Activated naive CD4-positive, alpha-beta T cell treated with anti-CD3 and anti-CD28 coated beads, Interleukin-2, amount 10 ng/mL, durations not matched to agents 7 days and 5 days (primary cell): ENCODE measurements around the gene FAM98C.
"Not testable (repeated sequence)": the region's sequence is repeated elsewhere in the genome, so short reads cannot be mapped to it uniquely, and the experiment has no call there.

Experiments
- CTCF ChIA-PET: fragments of 350-600 bp; sonication (Branson Sonifier 250); formaldehyde crosslinking; loops from one replicate; lab custom pipeline; 2021; ENCODE audit warnings: antibody characterized with exemption; lab: Charles Lee
- DNase-seq: peaks from one replicate; pipeline ENCODE4 v3.0.0-alpha.2; 2020
- H3K27ac Mint-ChIP-seq: one replicate; pipeline ENCODE4 v1.8.0; 2021; ENCODE audit warnings: mild to moderate bottlenecking, moderate library complexity, mixed read lengths
- H3K27me3 Mint-ChIP-seq: one replicate; pipeline ENCODE4 v1.8.0; 2021; ENCODE audit warnings: mild to moderate bottlenecking, mixed read lengths
- H3K36me3 Mint-ChIP-seq: one replicate; pipeline ENCODE4 v1.8.0; 2021; ENCODE audit warnings: mixed read lengths
- H3K4me1 Mint-ChIP-seq: one replicate; pipeline ENCODE4 v1.8.0; 2021; ENCODE audit warnings: mixed read lengths
- H3K4me3 Mint-ChIP-seq: one replicate; pipeline ENCODE4 v1.8.0; 2021; ENCODE audit warnings: mild to moderate bottlenecking, moderate library complexity, mixed read lengths
- H3K9me3 Mint-ChIP-seq: one replicate; pipeline ENCODE4 v1.8.0; 2021; ENCODE audit warnings: mixed read lengths

Gene FAM98C

DNA sequence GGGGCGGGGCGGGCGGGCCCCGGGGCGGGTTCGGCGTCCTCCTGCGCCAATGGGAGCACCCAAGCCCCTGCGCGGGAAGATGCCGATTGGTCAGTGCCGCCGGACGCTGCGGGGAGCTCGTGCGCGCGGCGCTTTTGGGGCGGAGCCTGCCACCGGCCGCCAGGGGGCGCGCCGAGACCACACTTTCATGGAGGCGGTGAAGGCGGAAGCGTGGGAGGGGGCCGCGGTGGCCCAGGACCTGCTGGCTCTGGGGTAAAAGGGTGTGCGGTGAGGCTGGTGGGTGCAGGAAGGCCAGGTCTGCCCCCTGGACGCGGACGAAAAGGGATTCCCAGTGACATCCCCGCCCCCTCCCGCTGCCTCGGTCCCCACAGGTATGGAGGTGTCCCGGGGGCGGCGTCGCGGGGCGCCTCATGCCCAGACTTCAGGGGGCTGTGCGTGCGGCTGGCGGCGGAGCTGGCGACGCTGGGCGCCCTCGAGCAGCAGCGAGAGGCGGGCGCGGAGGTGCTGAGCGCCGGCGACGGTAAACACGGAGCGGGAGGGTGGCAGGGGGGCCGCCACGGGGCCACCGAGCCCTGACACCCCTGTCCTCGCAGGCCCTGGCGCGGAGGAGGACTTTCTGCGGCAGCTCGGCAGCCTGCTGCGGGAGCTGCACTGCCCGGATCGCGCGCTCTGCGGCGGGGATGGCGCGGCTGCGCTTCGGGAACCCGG is at the start of gene FAM98C:
Gene FAM98C, plus strand, starts transcription at position 127 of the 708 bp plus-strand sequence. Its CDS starts 61 bp downstream, at position 188.
- DNase-seq, result peak; percentile 97
- H3K27me3 Mint-ChIP-seq, result peaks cover 19% of the 10 kb centered on the region
- peak within 1 kb of the TSS; percentile 92 for H3K4me3 Mint-ChIP-seq
- H3K36me3 Mint-ChIP-seq, result peaks cover 15% of the 10 kb centered on the region
- H3K27ac Mint-ChIP-seq, result peak within 1 kb of the TSS; percentile 94
- H3K4me1 Mint-ChIP-seq, result peaks cover 28% of the 10 kb centered on the region
- H3K9me3 Mint-ChIP-seq, result no peaks in the 10 kb centered on the region
- CTCF ChIA-PET, result interaction anchor here (0.6 to 3.3 kb wide), 38 partner anchors 8 to 549 kb away, joined by 3 to 42 read pairs (median 4); partner anchors contain the start of genes ACTN4, EIF3K, GGN and MAP4K1

DNA sequence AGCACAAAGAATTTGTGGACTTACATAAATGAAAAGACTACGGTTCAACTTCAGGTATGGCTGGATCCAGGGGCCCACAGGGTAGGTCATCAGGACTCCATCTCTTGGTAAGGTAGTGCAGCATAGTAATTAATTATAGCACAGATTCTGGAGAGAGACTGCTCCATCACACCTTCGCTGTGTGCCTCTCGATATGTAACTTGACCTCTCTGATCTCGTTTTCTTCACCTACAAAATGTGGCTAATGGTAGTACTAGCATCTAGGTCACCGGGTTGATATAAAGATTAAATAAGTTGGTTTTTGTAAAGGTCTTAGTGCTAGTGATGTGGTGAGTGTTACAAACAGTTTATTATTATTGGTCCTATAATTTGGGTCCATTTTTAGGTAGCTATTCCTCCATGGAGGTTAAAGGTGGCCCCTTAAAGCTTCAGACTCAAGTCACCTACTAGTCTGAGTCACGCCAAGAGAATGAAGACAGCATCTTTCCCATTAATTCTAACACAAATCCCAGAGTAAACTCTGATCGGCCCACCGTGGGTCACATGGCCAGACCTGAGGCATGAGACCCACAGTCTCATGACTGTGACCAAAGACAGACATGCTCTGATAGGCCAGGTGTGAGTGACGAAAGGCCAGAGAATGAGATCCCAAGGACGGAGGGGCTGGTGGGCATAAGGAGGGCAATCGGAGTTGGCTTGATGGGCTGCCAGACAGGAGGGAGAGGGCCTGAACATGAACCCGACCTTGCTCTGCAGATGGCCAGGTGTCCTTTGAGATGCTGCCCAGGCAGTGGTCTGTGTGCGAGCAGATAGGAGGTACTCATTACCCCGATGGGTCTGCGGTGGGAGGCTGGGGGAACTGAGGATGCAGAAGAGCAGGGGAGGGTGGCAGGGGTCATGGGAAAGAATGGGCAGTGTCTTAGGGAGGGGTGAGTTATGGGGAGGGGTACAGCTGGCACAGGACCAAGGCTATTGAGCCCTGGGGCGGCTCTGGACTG is 46.9 kb upstream of the FAM98C start:
- H3K27ac Mint-ChIP-seq, result no peak overlapping the region
- H3K36me3 Mint-ChIP-seq, result no peaks in the 10 kb centered on the region
- H3K4me3 Mint-ChIP-seq, result no peak overlapping the region
- no peaks in the 10 kb centered on the region for H3K9me3 Mint-ChIP-seq
- DNase-seq, result no peak
- peaks cover 78% of the 10 kb centered on the region for H3K27me3 Mint-ChIP-seq
- CTCF ChIA-PET, result interaction anchor here (0.5 kb wide), 1 partner anchor 114 kb away, joined by 3 read pairs; no protein-coding TSS in a partner anchor
- peaks cover 5% of the 10 kb centered on the region for H3K4me1 Mint-ChIP-seq

DNA sequence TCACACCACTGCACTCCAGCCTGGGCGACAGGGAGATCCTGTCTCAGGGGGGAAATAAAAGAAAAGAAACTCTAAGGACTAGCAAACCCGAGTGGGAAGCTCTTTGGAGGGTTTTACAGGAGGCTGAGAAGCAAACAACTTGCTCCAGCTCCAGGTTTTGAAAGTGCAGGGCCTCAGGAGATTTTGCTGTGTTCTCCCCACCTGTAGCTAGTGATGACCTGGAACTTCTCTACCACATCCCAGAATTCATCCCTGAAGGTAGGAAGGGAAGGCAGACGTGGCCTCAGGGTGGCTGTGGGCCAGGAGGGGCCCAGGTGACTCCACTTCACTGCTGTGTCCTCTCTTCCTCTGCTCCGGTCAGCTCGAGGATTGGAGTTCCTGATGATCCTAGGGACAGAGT is 44.8 kb upstream of the FAM98C start:
- CTCF ChIA-PET, result interaction anchor here (0.9 kb wide), 1 partner anchor 16 kb away, joined by 3 read pairs; the partner anchor contains the start of gene PSMD8
- Mint-ChIP-seq H3K27me3 (peaks cover 81% of the 10 kb centered on the region), H3K4me3 (no peak overlapping the region), H3K36me3 (no peaks in the 10 kb centered on the region), H3K4me1 (peaks cover 21% of the 10 kb centered on the region), H3K9me3 (no peaks in the 10 kb centered on the region), H3K27ac (no peak overlapping the region)
- no peak for DNase-seq

DNA sequence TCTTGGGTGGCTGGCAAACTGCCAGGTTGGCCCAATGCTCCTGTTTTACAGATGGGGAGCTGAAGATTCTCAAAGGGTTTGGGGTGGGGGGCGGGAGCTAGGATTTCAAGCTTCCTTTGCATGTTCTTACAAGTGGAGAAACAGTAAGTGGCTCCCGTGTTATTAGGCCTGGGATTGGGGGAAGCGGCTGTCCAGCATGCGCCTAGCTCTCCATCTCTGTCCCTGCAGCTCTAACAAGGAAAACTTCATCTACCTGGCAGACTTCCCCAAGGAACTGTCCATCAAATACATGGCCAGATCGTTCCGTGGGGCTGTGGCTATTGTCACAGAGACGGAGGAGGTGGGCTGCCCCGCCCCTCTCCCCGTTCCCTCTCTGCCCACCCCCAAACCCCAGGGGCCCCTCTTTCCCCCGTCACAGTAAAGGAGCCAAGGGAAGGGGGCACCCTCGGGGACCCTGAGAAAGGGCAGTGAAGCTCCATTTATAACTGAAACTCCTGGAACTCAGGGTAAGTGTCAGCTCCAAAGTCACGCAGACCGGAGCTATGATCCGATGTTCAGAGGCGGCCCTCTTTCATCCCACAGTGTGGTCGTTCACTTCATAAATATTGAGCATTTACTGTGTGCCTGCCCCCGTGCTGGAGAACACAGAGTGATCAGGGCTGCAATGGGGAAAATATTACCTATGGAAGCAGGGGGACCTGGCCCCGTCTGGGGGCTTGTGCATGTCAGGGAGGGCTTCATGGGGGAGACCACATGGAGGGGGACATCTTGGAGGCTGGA is 43.5 kb upstream of the FAM98C start:
- Mint-ChIP-seq H3K4me3 (peak overlapping the region; percentile 36), H3K4me1 (peaks cover 25% of the 10 kb centered on the region), H3K27me3 (peaks cover 77% of the 10 kb centered on the region), H3K9me3 (no peaks in the 10 kb centered on the region), H3K36me3 (no peaks in the 10 kb centered on the region), H3K27ac (no peak overlapping the region)
- CTCF ChIA-PET, result interaction anchor here (1.1 kb wide), 1 partner anchor 15 kb away, joined by 4 read pairs; the partner anchor contains the start of gene PSMD8
- DNase-seq, result no peak

DNA sequence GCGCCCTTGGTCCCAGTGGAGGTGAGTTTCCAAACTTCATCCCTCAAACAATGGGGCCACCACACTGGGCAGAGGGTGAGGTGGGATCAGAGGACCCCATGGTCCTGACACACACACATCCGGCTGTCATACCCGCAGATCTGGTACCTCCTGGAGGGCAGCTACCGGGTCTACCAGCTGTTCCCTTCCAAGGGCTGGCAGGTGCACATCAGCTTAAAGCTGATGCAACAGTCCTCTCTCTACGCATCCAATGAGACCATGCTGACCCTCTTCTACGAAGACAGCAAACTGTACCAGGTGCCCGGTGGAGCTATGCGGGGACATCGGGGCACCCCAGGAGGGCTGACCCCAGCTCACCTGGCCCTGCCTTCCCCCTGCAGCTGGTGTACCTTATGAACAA is 42.5 kb upstream of the FAM98C start:
- Mint-ChIP-seq H3K4me1 (peaks cover 25% of the 10 kb centered on the region), H3K36me3 (no peaks in the 10 kb centered on the region), H3K27ac (no peak overlapping the region), H3K27me3 (peaks cover 79% of the 10 kb centered on the region), H3K9me3 (no peaks in the 10 kb centered on the region), H3K4me3 (peak overlapping the region; percentile 82)
- DNase-seq, result no peak
- CTCF ChIA-PET, result interaction anchor here (0.7 to 1.5 kb wide), 2 partner anchors 10 to 42 kb away, joined by 3 read pairs; partner anchors contain the start of gene FAM98C

DNA sequence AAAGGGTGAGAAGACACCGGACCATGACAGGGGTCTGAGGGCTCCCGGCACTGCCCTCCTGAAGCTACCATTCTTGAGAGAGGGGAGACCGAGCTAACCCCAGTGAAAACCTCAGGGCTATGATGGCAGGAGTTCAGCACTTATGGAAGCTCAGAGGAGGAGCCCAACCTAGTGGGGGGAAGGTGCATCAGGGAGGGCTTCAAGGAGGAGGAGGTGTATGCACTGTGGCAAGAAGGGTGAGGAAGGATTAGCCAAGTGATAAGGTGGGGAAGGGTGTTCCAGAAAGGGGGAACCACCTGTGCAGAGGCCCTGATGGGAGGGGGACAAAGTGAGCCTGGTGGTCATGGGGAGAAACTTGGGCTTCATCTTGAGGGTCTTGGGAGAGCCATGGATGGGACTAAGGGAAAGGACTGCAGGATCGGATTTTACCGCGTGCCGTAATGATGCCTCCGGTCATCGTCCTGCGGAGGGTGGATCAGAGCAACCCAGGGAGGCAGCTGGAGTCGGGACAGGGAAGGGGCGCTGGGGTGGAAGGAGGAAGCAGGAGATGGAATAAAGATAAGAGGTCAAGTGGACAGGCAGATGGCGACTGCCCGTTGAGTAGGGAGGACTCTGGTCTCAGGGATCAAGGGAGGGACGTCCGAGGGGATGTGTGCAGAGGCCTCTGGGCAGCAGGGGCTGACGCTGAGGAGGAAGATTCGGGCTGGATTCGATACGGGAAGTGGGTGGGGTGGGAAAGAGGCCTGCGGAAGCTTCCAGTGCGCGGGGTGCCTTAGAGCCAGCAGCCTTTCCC is 41.9 kb upstream of the FAM98C start:
- no peak overlapping the region for H3K27ac Mint-ChIP-seq
- no peaks in the 10 kb centered on the region for H3K9me3 Mint-ChIP-seq
- peaks cover 83% of the 10 kb centered on the region for H3K27me3 Mint-ChIP-seq
- CTCF ChIA-PET, result interaction anchor here (0.7 to 1.5 kb wide), 3 partner anchors 10 to 42 kb away, joined by 3 read pairs; partner anchors contain the start of genes FAM98C and PSMD8
- peak overlapping the region; percentile 82 for H3K4me3 Mint-ChIP-seq
- H3K4me1 Mint-ChIP-seq, result peaks cover 25% of the 10 kb centered on the region
- no peaks in the 10 kb centered on the region for H3K36me3 Mint-ChIP-seq
- no peak for DNase-seq

DNA sequence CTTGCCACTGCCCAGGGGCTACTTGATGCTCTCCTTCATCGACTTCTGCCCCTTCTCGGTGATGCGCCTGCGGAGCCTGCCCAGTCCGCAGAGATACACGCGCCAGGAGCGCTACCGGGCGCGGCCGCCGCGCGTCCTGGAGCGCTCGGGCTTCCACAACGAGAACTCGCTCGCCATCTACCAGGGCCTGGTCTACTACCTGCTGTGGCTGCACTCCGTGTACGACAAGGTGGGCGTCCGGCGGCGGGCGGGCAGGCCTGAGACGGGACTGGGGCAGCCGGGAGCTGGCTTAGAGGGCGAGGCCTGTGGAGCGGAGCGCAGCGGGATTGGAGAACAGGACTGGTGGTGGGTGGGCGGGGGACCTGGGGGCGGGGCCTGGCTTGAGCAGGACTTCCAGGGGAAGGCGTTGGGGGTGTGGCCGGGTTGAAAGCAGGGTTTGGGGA is 41.2 kb upstream of the FAM98C start:
- no peaks in the 10 kb centered on the region for H3K9me3 Mint-ChIP-seq
- H3K4me3 Mint-ChIP-seq, result peak overlapping the region; percentile 82
- CTCF ChIA-PET, result interaction anchor here (1.5 kb wide), 1 partner anchor 41 kb away, joined by 3 read pairs; the partner anchor contains the start of gene FAM98C
- peak; percentile 86 for DNase-seq
- H3K4me1 Mint-ChIP-seq, result peaks cover 25% of the 10 kb centered on the region
- H3K36me3 Mint-ChIP-seq, result no peaks in the 10 kb centered on the region
- H3K27me3 Mint-ChIP-seq, result peaks cover 83% of the 10 kb centered on the region
- H3K27ac Mint-ChIP-seq, result peak overlapping the region; percentile 69

DNA sequence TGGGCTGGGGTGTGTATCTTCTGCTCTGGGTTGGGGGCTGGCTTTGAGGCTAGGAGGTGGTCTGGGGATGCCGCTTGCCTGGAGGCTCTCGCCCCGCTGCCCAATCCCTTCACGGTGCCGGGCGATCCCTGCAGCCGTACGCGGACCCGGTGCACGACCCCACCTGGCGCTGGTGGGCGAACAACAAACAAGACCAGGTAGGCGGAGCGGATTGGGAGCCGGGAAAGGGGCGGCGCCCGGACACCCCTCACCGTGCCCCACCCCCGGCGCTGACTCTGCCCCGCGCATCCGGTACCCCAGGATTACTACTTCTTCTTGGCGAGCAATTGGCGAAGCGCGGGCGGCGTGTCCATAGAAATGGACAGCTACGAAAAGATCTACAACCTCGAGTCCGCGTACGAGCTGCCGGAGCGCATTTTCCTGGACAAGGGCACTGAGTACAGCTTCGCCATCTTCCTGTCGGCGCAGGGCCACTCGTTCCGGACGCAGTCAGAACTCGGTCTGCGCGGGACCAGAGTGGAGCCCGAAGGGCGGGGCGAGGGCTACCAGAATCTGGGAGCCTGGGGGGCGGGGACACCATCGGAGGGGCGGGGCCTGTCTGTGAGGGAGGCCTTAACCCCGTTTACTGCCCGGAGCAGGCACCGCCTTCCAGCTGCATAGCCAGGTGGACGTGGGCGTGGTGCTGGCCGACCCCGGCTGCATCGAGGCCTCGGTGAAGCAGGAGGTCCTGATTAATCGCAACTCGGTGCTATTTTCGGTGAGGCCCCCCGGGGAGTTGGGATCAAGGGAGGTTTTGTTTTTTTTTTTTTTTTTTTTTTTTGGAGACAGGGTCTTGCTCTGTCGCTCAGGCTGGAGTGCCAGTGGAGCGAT is 40.6 kb upstream of the FAM98C start:
- H3K4me3 Mint-ChIP-seq, result peak overlapping the region; percentile 82
- peaks cover 83% of the 10 kb centered on the region for H3K27me3 Mint-ChIP-seq
- H3K36me3 Mint-ChIP-seq, result no peaks in the 10 kb centered on the region
- CTCF ChIA-PET, result no interaction called here
- DNase-seq, result peak; percentile 95
- no peaks in the 10 kb centered on the region for H3K9me3 Mint-ChIP-seq
- H3K4me1 Mint-ChIP-seq, result peaks cover 25% of the 10 kb centered on the region
- peak overlapping the region; percentile 74 for H3K27ac Mint-ChIP-seq

DNA sequence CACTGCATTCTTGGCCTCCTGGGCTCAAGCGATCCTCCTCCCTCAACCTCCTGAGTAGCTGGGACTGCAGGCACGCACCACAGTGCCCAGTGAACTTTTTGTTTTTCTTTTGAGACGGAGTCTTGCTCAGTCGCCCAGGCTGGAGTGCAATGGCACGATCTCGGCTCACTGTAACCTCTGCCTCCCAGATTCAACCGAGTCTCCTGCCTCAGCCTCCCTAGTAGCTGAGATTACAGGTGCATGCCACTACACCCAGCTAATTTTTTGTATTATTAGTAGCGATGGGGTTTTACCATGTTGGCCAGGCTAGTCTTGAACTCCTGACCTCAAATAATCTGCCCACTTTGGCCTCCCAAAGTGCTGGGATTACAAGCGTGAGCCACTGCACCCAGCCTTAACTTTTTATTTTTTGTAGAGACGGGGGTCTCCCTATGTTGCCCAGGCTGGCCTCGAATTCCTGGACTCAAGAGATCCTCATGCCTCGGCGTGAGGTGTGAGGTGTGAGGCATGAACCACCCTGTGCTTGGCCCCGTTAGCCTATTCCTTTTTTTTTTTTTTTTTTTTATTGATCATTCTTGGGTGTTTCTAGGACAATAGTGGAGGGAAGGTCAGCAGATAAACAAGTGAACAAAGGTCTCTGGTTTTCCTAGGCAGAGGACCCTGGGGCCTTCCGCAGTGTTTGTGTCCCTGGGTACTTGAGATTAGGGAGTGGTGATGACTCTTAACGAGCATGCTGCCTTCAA is 39.8 kb upstream of the FAM98C start:
- H3K9me3 Mint-ChIP-seq, CTCF ChIA-PET, H3K36me3 Mint-ChIP-seq, DNase-seq, H3K27ac Mint-ChIP-seq: not testable (repeated sequence)
- peak overlapping the region; percentile 82 for H3K4me3 Mint-ChIP-seq
- peaks cover 83% of the 10 kb centered on the region for H3K27me3 Mint-ChIP-seq
- H3K4me1 Mint-ChIP-seq, result peaks cover 25% of the 10 kb centered on the region

DNA sequence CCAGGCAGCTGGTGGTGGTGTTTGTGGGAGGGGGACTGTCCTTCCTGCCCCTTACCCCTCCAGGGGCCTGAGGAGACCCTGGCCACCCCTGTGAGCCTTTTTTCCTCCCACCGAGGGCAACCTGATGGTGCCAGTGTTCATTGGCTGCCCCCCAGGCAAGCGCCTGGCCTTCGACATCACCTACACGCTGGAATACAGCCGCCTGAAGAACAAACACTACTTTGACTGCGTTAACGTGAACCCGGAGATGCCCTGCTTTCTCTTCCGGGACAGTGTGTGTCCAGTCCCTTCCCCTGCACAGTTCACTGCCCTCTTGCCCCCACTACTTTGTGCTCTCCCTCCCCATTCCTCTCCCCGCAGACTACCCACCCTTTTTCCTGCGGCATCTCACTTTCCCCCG is 35.9 kb upstream of the FAM98C start:
- H3K4me3 Mint-ChIP-seq, result no peak overlapping the region
- CTCF ChIA-PET, result no interaction called here
- no peaks in the 10 kb centered on the region for H3K36me3 Mint-ChIP-seq
- no peak overlapping the region for H3K27ac Mint-ChIP-seq
- peaks cover 12% of the 10 kb centered on the region for H3K4me1 Mint-ChIP-seq
- H3K27me3 Mint-ChIP-seq, result peaks cover 66% of the 10 kb centered on the region
- no peaks in the 10 kb centered on the region for H3K9me3 Mint-ChIP-seq
- no peak for DNase-seq

DNA sequence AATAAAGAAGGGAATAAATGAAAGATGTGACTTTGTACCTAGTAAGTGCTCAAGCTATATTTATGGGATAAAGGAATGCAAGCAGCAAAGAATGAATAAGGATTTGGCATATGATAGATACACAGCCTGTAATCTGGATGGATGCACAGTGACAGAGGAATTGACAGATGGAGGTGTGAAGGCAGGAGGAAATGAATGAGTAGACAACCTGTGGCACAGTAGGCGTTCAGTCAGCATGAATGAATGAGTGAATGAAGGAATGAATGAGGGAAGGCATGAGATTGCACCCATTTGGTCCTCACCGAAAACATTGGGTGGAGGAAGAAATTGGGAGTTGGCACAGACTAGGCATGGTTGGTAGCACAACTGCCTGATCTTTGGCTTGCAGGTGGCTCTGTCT is 33.3 kb upstream of the FAM98C start:
- CTCF ChIA-PET, result no interaction called here
- Mint-ChIP-seq H3K27me3 (peaks cover 59% of the 10 kb centered on the region), H3K9me3 (no peaks in the 10 kb centered on the region), H3K27ac (no peak overlapping the region), H3K36me3 (peaks cover under 1% of the 10 kb centered on the region), H3K4me3 (no peak overlapping the region), H3K4me1 (peaks cover 4% of the 10 kb centered on the region)
- no peak for DNase-seq
